Activated naive CD4-positive, alpha-beta T cell treated with Interleukin-2 at 50 U/mL for 16 hours (primary cell): ENCODE data around the gene C9orf72.
"Not testable (repeated sequence)": the region's sequence is repeated elsewhere in the genome, so short reads cannot be mapped to it uniquely, and the experiment has no call there.

Experiments
- DNase-seq: peaks from one replicate; pipeline ENCODE4 v3.0.0-alpha.2; 2020

The C9orf72 gene, protein sequence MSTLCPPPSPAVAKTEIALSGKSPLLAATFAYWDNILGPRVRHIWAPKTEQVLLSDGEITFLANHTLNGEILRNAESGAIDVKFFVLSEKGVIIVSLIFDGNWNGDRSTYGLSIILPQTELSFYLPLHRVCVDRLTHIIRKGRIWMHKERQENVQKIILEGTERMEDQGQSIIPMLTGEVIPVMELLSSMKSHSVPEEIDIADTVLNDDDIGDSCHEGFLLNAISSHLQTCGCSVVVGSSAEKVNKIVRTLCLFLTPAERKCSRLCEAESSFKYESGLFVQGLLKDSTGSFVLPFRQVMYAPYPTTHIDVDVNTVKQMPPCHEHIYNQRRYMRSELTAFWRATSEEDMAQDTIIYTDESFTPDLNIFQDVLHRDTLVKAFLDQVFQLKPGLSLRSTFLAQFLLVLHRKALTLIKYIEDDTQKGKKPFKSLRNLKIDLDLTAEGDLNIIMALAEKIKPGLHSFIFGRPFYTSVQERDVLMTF

DNA sequence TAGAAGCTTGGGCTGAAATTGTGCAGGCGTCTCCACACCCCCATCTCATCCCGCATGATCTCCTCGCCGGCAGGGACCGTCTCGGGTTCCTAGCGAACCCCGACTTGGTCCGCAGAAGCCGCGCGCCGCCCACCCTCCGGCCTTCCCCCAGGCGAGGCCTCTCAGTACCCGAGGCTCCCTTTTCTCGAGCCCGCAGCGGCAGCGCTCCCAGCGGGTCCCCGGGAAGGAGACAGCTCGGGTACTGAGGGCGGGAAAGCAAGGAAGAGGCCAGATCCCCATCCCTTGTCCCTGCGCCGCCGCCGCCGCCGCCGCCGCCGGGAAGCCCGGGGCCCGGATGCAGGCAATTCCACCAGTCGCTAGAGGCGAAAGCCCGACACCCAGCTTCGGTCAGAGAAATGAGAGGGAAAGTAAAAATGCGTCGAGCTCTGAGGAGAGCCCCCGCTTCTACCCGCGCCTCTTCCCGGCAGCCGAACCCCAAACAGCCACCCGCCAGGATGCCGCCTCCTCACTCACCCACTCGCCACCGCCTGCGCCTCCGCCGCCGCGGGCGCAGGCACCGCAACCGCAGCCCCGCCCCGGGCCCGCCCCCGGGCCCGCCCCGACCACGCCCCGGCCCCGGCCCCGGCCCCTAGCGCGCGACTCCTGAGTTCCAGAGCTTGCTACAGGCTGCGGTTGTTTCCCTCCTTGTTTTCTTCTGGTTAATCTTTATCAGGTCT, at the start of gene C9orf72:
Gene C9orf72, minus strand, starts transcription at position 564 of the 716 bp plus-strand sequence. CDS start 6,361 bp downstream, outside the sequence.
- DNase-seq: peak; percentile 89

- DNase-seq: no peak
Measured at GRCh38 chr9:27622693-27623340, 49.5 kb upstream of the C9orf72 start.

GRCh38 chr9:27619743-27620142, 46.5 kb upstream of the C9orf72 start:
- no peak for DNase-seq

GRCh38 chr9:27618066-27618465, 44.8 kb upstream of the C9orf72 start:
- no peak for DNase-seq

DNA sequence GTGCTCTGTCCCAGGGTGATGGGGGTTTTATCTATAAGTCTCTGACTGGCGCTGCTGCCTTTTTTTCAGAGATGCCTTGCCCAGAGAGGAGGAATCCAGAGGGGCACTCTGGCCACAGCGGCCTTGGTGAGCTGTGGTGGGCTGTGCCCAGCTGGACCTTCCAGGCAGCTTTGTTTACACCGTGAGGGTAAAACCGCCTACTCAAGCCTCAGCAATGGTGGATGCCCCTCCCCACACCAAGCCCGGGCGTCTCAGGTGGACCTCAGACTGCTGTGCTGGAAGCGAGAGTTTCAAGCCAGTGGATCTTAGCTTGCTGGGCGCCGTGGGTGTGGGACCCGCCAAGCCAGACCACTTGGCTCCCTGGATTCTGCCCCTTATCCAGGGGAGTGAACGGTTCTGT, 41.3 kb upstream of the C9orf72 start:
- no peak for DNase-seq

DNA sequence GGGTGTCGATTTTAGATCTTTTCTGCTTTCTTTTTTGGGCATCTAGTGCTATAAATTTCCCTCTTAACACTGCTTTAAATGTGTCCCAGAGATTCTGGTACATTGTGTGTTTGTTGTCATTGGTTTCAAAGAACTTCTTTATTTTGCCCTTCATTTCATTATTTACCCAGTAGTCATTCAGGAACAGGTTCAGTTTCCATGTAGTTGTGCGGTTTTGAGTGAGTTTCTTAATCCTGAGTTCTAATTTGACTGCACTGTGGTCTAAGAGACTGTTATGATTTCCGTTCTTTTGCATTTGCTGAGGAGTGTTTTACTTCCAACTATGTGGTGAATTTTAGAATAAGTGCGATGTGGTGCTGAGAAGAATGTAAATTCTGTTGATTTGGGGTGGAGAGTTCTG, 38.8 kb upstream of the C9orf72 start:
- not testable (repeated sequence) for DNase-seq

DNA sequence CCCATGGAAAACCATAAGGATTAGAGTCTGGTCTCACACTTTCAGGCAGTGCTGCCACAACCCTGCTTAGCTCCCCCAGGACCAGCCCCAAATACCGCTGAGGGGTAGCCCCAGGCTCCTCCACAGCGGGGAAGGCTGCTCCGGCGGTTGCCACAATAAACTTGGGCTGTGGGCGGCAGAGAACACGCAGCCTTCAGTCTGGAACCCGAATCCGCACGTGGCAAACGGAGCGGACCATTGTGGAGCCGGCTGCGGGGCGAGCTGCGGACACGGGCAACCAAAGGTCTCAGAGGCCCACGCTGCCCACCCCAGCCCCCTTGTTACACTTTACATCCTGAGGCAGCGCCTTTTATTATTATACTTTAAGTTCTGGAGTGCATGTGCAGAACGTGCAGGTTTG, 37.3 kb upstream of the C9orf72 start:
- DNase-seq: no peak

- DNase-seq: no peak
Measured at GRCh38 chr9:27602954-27603353, 29.7 kb upstream of the C9orf72 start.

DNA sequence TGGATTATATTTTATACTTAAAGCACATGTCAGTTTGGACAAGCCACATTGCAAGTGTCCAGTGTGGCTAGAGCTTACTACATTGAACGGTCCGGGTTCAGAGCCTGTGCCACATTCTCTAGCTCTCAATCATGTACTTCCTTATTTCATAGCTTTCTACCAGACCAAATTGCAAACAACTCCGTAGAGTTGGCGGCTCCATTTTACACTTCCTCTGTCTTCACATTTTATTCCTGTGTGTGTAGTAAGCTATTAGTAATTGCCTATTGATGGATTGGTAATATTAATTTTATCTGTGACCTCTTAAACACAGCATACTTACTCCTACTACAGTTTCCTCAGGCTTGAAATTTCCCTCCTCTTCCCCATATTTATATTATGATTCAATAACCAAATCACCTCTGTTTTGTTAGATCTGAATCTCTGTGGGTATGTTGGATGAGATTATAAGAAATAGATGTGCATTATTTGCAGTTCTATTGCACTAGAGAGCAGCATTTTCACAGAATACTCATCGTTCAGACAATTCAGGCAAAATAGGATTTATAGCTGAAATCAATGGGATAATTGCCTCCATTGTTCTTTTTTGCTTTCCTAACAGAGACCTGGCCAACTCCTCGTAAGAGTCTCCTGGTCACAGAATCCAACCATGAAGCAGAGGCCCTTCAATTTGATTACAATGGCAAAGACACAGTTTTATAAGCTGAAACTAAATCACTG, 29.0 kb upstream of the C9orf72 start:
- DNase-seq: no peak

- no peak for DNase-seq
Measured at GRCh38 chr9:27601396-27601795, 28.1 kb upstream of the C9orf72 start.

DNA sequence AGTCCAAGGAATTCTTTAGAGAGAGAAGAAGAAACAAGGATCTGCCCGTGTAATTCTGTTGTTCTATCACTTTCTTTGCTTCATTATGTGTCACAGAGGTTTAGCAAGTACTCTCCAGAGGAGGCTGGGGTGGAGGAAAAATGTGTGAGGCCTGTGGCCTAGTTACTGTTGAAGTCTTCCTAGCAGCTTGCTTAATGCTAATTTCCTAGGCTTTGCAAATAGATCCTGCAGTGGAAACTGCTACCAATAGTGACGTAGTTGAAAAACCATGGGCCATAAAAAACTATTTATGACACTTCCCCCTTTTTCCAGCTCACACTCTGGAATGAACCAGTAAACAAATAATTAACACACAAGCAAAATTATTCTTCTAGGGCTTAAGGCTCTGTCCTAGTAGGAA, 27.0 kb upstream of the C9orf72 start:
- DNase-seq: no peak

DNA sequence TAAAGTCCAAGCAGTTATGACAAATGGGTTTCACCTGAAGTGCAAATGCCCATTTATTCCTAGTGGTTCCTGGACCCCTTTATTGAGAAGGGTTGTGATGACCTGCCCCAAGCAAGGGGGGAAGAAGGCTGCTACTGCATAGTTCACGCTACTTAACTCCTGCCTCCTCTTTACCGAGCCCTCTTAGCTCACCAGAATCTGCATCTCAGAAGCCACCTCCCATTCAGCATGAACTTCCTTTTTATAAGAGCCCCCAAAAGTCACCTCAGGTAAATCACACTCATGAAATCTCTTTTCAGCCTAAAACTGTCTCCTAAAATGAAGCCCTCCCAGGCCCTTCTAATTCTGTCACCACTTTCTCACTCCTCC, 26.6 kb upstream of the C9orf72 start:
- no peak for DNase-seq

GRCh38 chr9:27599102-27599869, 26.0 kb upstream of the C9orf72 start:
- no peak for DNase-seq

DNA sequence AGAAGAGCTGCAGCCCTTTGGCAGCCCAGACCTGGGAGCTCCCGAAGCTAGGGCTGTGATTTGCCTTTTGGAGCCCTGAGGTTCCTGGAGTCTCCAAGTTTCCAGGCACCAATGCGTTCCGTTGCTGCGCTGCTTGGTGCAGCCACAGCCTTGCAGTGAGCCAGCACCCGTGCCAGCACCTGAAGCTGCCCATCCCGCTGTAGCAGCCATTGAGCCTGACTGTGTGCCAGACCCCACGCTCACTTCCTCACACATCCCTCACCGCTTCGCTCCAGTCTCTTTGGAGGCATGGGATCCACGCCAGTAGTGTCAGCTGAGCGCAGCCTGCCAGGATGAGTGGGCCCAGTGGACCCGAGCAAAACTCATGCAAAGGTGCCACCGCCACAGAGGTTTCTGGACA, 22.5 kb upstream of the C9orf72 start:
- no peak for DNase-seq

DNA sequence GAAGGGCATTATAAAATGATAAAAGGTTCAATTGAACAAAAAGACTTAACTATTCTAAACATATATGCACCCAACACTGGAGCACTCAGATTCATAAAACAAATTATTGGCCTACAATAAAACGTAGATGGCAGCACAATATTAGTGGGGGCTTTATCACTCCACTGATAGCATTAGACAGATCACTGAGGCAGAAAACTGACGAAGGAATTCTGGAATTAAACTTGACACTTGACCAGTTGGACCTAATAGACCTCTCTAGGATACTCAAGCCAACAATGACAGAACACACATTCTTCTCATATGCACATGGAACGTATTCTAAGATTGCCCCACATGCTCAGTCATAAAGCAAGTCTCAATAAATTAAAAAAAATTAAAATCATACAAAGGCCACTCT, 18.4 kb upstream of the C9orf72 start:
- no peak for DNase-seq

DNA sequence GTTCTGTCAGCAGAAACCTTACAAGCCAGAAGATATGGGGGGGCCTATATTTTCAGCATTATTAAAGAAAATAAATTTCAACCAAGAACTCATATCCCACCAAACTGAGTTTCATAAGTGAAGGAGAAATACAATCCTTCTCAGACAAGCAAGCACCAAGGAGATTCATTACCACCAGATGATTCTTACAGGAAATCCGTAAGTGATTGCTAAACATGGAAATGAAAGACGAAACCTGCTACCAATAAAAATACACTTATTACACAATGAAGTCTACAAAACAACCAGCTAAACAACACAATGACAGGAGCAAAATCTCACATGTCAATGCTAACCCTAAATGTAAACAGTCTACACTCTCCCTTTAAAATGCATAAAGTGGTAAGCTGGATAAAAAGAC, 17.8 kb upstream of the C9orf72 start:
- no peak for DNase-seq

GRCh38 chr9:27590651-27591050, 17.4 kb upstream of the C9orf72 start:
- DNase-seq: no peak

DNA sequence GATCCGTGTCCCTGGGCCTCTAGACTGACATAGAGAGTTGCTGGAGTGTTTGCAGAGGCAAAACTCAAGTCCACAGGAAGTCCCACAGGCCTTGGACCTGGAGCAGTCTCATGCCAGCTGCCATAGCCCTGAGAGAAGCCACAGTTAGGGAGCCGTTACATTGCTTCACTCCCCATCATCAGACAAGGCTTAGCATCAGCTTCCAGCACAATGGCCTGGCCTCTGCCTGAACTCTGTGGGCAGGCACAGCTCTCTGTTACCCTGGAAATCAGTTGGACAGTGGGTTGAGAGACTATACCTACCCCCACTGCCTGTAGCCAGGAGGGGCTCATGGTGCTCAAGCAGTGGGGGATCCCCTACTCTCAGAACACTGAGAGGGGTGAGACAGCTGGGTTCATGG, 16.2 kb upstream of the C9orf72 start:
- no peak for DNase-seq

DNA sequence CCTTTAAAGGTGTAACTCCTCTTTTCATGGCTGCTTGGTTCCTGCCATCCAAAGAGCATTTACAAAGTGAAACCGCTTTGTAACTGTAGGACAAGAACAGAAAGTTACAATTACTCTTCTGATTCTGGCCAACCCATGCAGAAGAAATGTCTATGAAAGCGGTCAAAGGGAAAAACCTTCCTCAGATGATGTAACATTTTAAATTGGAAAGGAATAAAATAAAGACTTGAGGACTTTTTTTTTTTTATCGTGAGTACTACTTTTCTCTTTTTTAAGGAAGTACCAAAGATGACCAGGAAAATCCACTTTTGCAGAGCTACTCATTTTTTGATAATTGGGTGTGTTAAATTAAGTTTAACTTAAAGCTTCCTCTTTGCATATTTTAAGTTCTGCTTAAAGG, 13.0 kb upstream of the C9orf72 start:
- DNase-seq: no peak

- no peak for DNase-seq
Measured at GRCh38 chr9:27584931-27585330, 11.7 kb upstream of the C9orf72 start.

GRCh38 chr9:27582794-27583193, 9.5 kb upstream of the C9orf72 start:
- DNase-seq: no peak

- no peak for DNase-seq
Measured at GRCh38 chr9:27581826-27582225, 8.5 kb upstream of the C9orf72 start.
